Endothelial cell of umbilical vein (primary cell): Measurements from ENCODE around the gene OCA2.

ENCODE experiments used
- CTCF ChIP-seq, 2 donors: IDR thresholded peaks; 1 replicate in 1 of 2; 2 replicates in 1 of 2; pipeline ENCODE4 v1.5.1; 2011; ENCODE audit warnings: low read length in 2 of 2, mild to moderate bottlenecking in 2 of 2, moderate library complexity in 2 of 2, control low read depth in 1 of 2, inconsistent platforms in 1 of 2, low read depth in 1 of 2; ENCODE audit not compliant: insufficient read depth in 1 of 2; ENCODE audit errors: extremely low read depth in 1 of 2
- EZH2 ChIP-seq: IDR thresholded peaks from 2 replicates; pipeline ENCODE4 v1.6.1; 2012; ENCODE audit warnings: borderline replicate concordance, low read depth, mild to moderate bottlenecking, moderate library complexity, low read length, inconsistent platforms; ENCODE audit not compliant: severe bottlenecking
- GATA2 ChIP-seq: IDR thresholded peaks from 2 replicates; pipeline ENCODE4 v1.7.0; 2011; ENCODE audit warnings: low read depth, mild to moderate bottlenecking, moderate library complexity, mixed read lengths, low read length; ENCODE audit not compliant: insufficient read length, insufficient read depth
- JUN ChIP-seq: IDR thresholded peaks from 2 replicates; pipeline ENCODE4 v1.6.1; 2011; ENCODE audit warnings: borderline replicate concordance, low read depth; ENCODE audit not compliant: insufficient read length, insufficient read depth
- MAX ChIP-seq: IDR thresholded peaks from 2 replicates; pipeline ENCODE4 v1.6.1; 2011; ENCODE audit not compliant: insufficient read depth, insufficient read length
- POLR2A ChIP-seq: IDR thresholded peaks from 2 replicates; pipeline ENCODE4 v1.6.1; 2012; ENCODE audit warnings: low read depth, mild to moderate bottlenecking, control low read depth, low read length
- POLR2AphosphoS5 ChIP-seq: IDR thresholded peaks from 2 replicates; pipeline ENCODE4 v1.6.1; 2012; ENCODE audit warnings: low read depth, mild to moderate bottlenecking, control low read depth, low read length, moderate library complexity; ENCODE audit not compliant: insufficient read depth

GRCh38 chr15:27884726-27885125 is 214.4 kb downstream of the OCA2 start:
- no peak for TF ChIP-seq CTCF (IDR thresholded peaks at IDR 0.05; ENCODE audit: extremely low read depth in 1 of 2, insufficient read depth in 1 of 2, low read depth in 1 of 2, low read length in 2 of 2)
- TF ChIP-seq EZH2, result no peak
- no peak for TF ChIP-seq MAX
- TF ChIP-seq POLR2AphosphoS5, result no peak
- TF ChIP-seq POLR2A, result no peak
- no peak for TF ChIP-seq GATA2
- no peak for TF ChIP-seq JUN
